ENCODE results near the gene GIGYF1. TPM values are rescaled to one million over a fixed set of nuclear protein-coding genes. Genes with fewer than 3 reads are reported as not detected.

Gene GIGYF1
- total and polyA plus RNA-seq, 2 of the 4 experiments (the other 2 are of a cell fraction), result 3.0 to 10.7 TPM

- DNase-seq, result no peak
- Histone ChIP-seq H2AFZ (replicated peaks; ENCODE audit: low read length, poor library complexity) (no peak overlapping the region), H2BK5ac (ENCODE audit: low read depth, low read length, poor library complexity, severe bottlenecking) (no peak overlapping the region), H3K4ac (ENCODE audit: low read depth, low read length) (no peak overlapping the region), H3K23ac (ENCODE audit: low read depth, low read length) (no peak overlapping the region), H3K9me3 (ENCODE audit: control insufficient read depth, insufficient read depth, low read length) (no peaks in the 10 kb centered on the region), H4K20me1 (ENCODE audit: insufficient read depth, low read length) (peaks cover 3% of the 10 kb centered on the region; the same call in 1 of the 2 replicates), H2BK120ac (ENCODE audit: low read depth, low read length) (no peak overlapping the region), H4K5ac (ENCODE audit: low read depth, low read length) (no peak overlapping the region), H3K4me1 (ENCODE audit: control insufficient read depth, insufficient read depth, low read length) (peaks cover 9% of the 10 kb centered on the region), H3K27ac (ENCODE audit: insufficient read depth, low read length) (no peak overlapping the region), H3K56ac (ENCODE audit: extremely low read depth, insufficient read depth, low read length) (no peak overlapping the region), H3K9me1 (ENCODE audit: insufficient read depth, low read length) (no peaks in the 10 kb centered on the region), H3K14ac (replicated peaks; ENCODE audit: low read depth, low read length) (no peak overlapping the region), H3K27me3 (ENCODE audit: control insufficient read depth, insufficient read depth, low read length) (peaks cover 25% of the 10 kb centered on the region), H2BK15ac (ENCODE audit: low read depth, low read length) (no peak overlapping the region), H3K36me3 (ENCODE audit: control insufficient read depth, insufficient read depth, low read length) (no peaks in the 10 kb centered on the region), H2AK5ac (ENCODE audit: low read depth, low read length) (no peak overlapping the region), H4K91ac (ENCODE audit: insufficient read depth, low read depth, low read length) (no peak overlapping the region), H3K79me1 (ENCODE audit: low read depth in 1 of 2, low read length in 2 of 2) (no peaks in the 10 kb centered on the region), H2AK9ac (replicated peaks; ENCODE audit: low read depth, low read length, poor library complexity) (peak overlapping the region; percentile 37), H3K4me2 (ENCODE audit: low read depth, low read length) (no peak overlapping the region), H2BK20ac (ENCODE audit: low read depth, low read length) (no peak overlapping the region), H3K4me3 (ENCODE audit: insufficient read depth, low read depth, low read length) (no peak overlapping the region), H4K8ac (ENCODE audit: low read depth in 2 of 2, low read length in 2 of 2) (no peak overlapping the region), H3K9ac (ENCODE audit: low read depth, low read length) (no peak overlapping the region), H3K18ac (ENCODE audit: low read depth, low read length) (no peak overlapping the region)
- TF ChIP-seq POLR2A (IDR thresholded peaks at IDR 0.05; ENCODE audit: low read depth, low read length) (no peak), NFE2L2 (IDR thresholded peaks at IDR 0.05; ENCODE audit: low read depth, low read length) (no peak), MAZ (IDR thresholded peaks at IDR 0.05; ENCODE audit: borderline replicate concordance, low read depth, low read length) (no peak)
- dilution Hi-C loops (cut with HindIII; ENCODE audit: low sequenced_read_pairs, unreplicated experiment) (no loop called here), in situ Hi-C loops (cut with MboI; ENCODE audit: low sequenced_read_pairs) (no loop called here), intact Hi-C loops (cut with micrococcal nuclease) (no loop called here)
- ChIA-PET CTCF (no interaction called here), POLR2A (ENCODE audit: unreplicated experiment) (no interaction called here)
- no peak for ATAC-seq (ENCODE audit: low read depth)
- WGBS, 2 experiments (ENCODE audit: extremely low coverage in 2 of 2, insufficient read length in 1 of 2), result no CpG with 5 or more reads among the region's 3 CpGs
- no TSS peak for BruUV-seq (replicated peaks)
Observed at GRCh38 chr7:100730136-100730800, 36.2 kb upstream of the GIGYF1 start.

All from IMR-90 (cell line).